ENCODE measurements around the gene PRDM5. TPM values are rescaled to one million over a fixed set of nuclear protein-coding genes. Genes with fewer than 3 reads are reported as not detected.

The PRDM5 gene
- total RNA-seq, 1 donor from 2014 or later, result 14.8 TPM

- H3K9me3 ChIP-seq, result no peaks in the 10 kb centered on the region
- ATAC-seq (no peak), DNase-seq (no peak)
- H3K27me3 ChIP-seq (ENCODE audit: low read depth), result no peaks in the 10 kb centered on the region
- H3K4me3 ChIP-seq, result no peak overlapping the region
- H3K4me1 ChIP-seq, result no peaks in the 10 kb centered on the region
- TF ChIP-seq CTCF (IDR thresholded peaks at IDR 0.05), result no peak
- H3K27ac ChIP-seq, result no peak overlapping the region
- intact Hi-C loops (cut with DNase I), result no loop called here
- H3K36me3 ChIP-seq, result no peaks in the 10 kb centered on the region
Observed at GRCh38 chr4:120769227-120769626, 153.3 kb downstream of the PRDM5 start.

- no peak overlapping the region for H3K27ac ChIP-seq
- H3K4me1 ChIP-seq, result no peaks in the 10 kb centered on the region
- no peaks in the 10 kb centered on the region for H3K27me3 ChIP-seq (ENCODE audit: low read depth)
- H3K36me3 ChIP-seq, result no peaks in the 10 kb centered on the region
- no peak for TF ChIP-seq CTCF (IDR thresholded peaks at IDR 0.05)
- no peak for ATAC-seq
- no peaks in the 10 kb centered on the region for H3K9me3 ChIP-seq
- intact Hi-C loops (cut with DNase I), result no loop called here
- no peak overlapping the region for H3K4me3 ChIP-seq
- no peak for DNase-seq
Observed at GRCh38 chr4:120765260-120765680, 157.3 kb downstream of the PRDM5 start.

- no peaks in the 10 kb centered on the region for H3K4me1 ChIP-seq
- no peak overlapping the region for H3K27ac ChIP-seq
- H3K27me3 ChIP-seq (ENCODE audit: low read depth), result no peaks in the 10 kb centered on the region
- DNase-seq (no peak), ATAC-seq (no peak)
- H3K36me3 ChIP-seq, result no peaks in the 10 kb centered on the region
- H3K9me3 ChIP-seq, result no peaks in the 10 kb centered on the region
- H3K4me3 ChIP-seq, result no peak overlapping the region
- no peak for TF ChIP-seq CTCF (IDR thresholded peaks at IDR 0.05)
- intact Hi-C loops (cut with DNase I), result no loop called here
Observed at GRCh38 chr4:120763650-120764049, 158.9 kb downstream of the PRDM5 start.

GRCh38 chr4:120761070-120761469 lies 161.5 kb downstream of the PRDM5 start:
- H3K4me3 ChIP-seq, result no peak overlapping the region
- intact Hi-C loops (cut with DNase I), result no loop called here
- no peaks in the 10 kb centered on the region for H3K36me3 ChIP-seq
- H3K9me3 ChIP-seq, result no peaks in the 10 kb centered on the region
- no peak for DNase-seq
- no peaks in the 10 kb centered on the region for H3K4me1 ChIP-seq
- no peaks in the 10 kb centered on the region for H3K27me3 ChIP-seq (ENCODE audit: low read depth)
- no peak overlapping the region for H3K27ac ChIP-seq
- TF ChIP-seq CTCF (IDR thresholded peaks at IDR 0.05), result no peak
- ATAC-seq, result no peak

GRCh38 chr4:120760047-120760446 lies 162.5 kb downstream of the PRDM5 start:
- H3K36me3 ChIP-seq, result no peaks in the 10 kb centered on the region
- TF ChIP-seq CTCF (IDR thresholded peaks at IDR 0.05), result no peak
- H3K4me1 ChIP-seq, result no peaks in the 10 kb centered on the region
- intact Hi-C loops (cut with DNase I), result no loop called here
- H3K27ac ChIP-seq, result no peak overlapping the region
- H3K4me3 ChIP-seq, result no peak overlapping the region
- H3K9me3 ChIP-seq, result no peaks in the 10 kb centered on the region
- DNase-seq (no peak), ATAC-seq (no peak)
- no peaks in the 10 kb centered on the region for H3K27me3 ChIP-seq (ENCODE audit: low read depth)

GRCh38 chr4:120755864-120756263 lies 166.7 kb downstream of the PRDM5 start:
- Histone ChIP-seq H3K27me3 (ENCODE audit: low read depth) (no peaks in the 10 kb centered on the region), H3K27ac (no peak overlapping the region), H3K9me3 (peaks cover 2% of the 10 kb centered on the region), H3K4me1 (no peaks in the 10 kb centered on the region), H3K36me3 (no peaks in the 10 kb centered on the region), H3K4me3 (no peak overlapping the region)
- DNase-seq (no peak), ATAC-seq (no peak)
- TF ChIP-seq CTCF (IDR thresholded peaks at IDR 0.05), result no peak
- intact Hi-C loops (cut with DNase I), result no loop called here

Data from lower lobe of right lung (tissue), 2 donors.